HL-60/S4 treated with phorbol 12-myristate 13-acetate at 8.2 ng/mL for 4 days and 3 days (cell line): ENCODE measurements around the gene HBE1.
"Not testable (repeated sequence)": the region's sequence is repeated elsewhere in the genome, so short reads cannot be mapped to it uniquely, and the experiment has no call there.

ENCODE experiments used
- in situ Hi-C: fragments of 300-500 bp; cut with MboI; formaldehyde crosslinking; loops from 2 replicates; pipeline ENCODE4 v1.15.0; 2022; ENCODE audit warnings: low sequenced_read_pairs

The HBE1 gene

DNA sequence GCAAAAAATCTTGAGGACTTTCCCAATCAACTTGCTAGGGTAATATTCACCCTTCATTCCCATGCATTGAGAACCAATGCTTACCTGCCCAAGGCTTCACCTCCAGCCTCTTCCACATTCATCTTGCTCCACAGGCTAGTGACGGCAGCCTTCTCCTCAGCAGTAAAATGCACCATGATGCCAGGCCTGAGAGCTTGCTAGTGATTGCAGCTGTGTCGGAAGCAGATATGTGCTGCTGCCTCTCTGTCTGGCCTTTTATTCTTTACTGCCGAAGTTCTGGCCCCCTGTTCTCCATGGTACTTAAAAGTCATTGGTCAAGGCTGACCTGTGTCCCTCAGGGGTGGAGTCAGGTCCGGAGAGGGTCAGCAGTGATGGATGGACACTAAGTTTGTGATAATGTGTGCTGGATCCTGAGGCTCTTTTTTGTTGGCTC, at the start of gene HBE1:
Gene HBE1, minus strand, starts transcription at position 231 of the 433 bp plus-strand sequence. Its CDS starts 55 bp downstream, at position 176.
- in situ Hi-C loops = no loop called here

DNA sequence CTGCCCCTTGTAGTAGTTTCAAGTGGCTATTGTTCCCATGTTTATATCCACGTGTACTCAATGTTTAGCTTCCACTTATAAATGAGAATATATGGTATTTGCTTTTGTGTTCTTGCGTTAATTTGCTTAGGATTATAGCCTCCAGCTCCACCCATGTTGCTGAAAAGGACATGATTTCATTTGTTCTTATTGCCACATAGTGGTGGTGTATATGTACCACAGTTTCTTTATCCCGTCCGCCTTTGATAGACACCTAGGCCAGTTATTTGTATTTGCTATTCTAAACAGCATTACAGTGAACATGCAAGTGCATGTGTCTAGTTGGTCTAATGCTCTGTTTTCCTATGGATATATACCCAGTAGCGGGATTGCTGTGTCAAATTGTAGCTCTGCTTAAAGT, 47.5 kb upstream of the HBE1 start:
- in situ Hi-C loops = no loop called here

DNA sequence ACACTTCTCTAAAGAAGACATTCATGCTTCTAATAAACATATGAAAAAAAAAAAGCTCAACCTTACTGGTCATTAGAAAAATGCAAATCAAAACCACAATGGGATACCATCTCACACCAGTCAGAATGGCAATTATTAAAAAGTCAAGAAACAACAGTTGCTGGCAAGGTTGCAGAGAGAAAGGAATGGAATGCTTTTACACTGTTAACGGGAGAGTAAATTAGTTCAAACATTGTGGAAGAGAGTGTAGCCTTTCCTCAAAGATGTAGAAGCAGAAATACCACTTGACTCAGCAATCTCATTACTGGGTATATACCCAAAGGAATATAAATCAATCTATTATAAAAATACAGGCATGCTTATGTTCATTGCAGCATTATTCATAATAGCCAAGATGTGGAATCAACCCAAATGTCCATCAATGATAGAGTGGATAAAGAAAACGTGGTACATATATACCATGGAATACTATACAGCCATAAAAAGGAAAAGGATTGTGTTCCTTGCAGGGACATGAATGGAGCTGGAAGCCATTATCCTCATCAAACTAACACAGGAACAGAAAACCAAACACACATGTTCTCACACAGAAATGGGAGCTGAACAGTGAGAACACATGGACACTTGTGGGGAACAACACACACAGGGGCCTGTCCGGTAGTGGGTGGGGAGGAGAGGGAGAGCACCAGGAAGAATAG, 43.7 kb upstream of the HBE1 start:
- in situ Hi-C loops = not testable (repeated sequence)

DNA sequence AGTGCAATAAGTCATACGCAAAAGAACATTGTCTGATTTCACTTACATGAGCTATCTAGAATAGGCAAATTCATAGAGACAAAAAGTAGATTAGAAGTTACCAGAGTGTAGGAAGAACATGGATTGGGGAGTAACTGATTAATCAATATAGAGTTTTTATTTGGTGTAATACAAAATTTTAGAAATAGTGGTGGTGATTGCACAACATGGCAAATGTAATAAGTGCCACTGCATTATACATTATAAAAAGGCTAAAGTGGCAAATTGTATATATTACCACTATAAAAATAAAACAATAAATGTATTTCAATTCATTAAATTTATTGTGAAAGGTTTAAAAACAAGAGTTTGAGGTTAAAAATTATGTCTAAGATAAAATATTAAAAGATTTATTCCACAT, 40.7 kb upstream of the HBE1 start:
- in situ Hi-C loops = no loop called here

DNA sequence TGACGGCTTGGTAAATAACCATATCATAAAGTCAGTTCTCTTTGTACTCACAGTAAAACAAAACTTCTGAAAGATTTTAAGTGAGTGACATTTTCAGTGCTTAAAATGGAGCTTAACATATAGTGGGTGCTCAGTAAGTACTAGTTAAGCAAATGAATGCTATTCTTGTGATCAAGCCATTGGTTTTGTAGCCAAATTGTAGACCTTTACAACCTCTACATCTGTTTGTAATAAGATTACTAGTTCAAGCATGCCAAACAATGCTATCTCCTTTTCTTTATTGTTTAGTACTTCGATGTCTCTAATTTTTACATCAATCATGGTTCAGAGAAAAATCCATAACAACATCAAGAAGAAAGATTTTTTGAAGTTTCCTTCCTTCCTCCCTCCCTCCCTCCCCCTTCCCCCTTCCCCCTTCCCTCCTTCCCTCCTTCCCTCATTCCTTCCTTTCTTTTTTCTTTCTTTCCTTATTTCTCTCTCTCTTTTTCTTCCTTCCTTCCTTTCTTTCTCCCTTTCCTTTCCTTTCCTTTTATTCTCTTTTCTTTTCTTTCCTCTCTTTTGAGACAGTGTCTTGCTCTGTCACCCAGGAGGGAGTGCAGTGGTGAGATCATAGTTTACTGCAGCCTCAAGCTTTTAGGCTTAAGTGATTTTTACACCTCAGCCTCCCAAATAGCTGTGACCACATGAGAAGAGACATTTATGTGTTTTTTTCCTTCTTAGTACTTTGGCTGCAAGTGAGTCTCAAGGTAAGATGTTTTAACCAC, 37.7 kb upstream of the HBE1 start:
- in situ Hi-C loops = no loop called here

DNA sequence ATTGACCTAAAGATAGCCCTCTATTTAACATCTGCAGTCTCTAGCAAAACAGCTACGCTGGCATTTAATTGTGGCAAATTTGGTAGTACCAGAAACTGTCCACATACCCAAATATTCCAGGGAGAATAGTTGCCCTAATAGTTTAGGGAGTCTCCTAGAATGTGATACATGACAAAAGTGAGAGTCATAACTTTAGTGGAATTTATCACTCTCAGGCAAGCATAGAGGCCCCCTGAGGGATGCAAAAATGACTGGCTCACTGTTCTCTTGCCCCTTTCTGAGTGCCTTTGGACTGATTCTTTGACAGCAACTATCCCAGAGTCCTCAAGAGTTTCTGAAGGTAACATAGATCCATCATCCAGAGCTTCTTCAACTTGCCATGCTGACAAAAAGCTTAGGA, 34.3 kb upstream of the HBE1 start:
- in situ Hi-C loops = no loop called here

DNA sequence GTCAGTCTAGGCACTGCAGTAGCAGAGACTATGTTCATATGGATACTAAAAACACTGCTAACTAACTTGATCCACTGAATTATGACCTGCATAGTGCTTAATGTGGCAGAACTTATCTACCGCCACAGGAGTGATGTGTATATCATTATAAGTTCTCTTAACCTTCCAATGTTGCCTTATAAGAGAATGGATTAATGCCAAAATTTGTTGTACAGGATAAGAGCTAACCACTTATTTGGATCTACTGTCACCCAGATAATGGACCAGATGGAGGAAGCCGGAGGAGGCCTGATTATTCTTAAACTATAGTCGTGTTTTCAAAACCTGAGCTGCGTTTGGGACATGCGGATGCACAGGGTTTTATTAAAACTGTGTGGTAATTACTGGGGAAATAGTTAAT, 33.9 kb upstream of the HBE1 start:
- in situ Hi-C loops = no loop called here

DNA sequence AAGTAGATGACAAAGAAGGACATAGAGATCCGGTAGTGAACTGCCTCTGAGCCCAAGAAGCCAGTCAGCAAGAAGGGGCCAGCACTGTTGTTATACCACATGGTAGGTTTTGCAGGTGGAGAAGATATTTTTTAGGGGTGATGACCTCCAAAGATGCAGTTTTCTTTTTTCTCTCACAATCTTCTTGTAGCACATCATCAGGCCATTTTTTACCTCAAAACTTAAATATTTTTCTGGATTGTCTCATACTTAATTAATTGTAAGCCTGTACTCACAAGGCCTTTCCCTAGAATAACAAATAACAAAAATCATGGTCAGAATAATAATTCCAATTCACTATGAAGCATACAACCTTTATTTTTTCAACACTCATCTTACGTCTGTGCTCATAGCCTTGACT, 32.1 kb upstream of the HBE1 start, which contains the start of gene OR51B4:
Gene OR51B4, minus strand, starts transcription at position 101 of the 400 bp plus-strand sequence. Its CDS starts 0 bp downstream, at position 101.
- in situ Hi-C loops = no loop called here

DNA sequence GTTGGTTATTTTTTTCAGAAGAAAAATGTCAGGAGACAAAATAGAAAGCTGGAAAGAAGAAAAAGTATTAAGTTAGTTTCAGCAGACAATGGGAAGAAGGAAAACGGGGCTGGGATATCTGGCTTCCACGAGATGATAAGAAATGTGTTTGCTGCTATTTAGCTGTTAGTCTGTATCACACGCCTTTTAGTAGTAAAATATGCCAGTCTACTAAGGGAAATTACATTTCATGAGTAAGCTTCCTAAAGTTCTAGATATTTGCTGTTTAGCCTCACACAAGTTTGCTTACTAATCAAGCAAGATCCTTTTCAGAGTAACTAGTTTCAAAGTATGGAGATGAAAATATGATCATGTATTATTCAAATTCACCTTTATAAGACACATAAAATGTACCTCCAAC, 30.5 kb upstream of the HBE1 start:
- in situ Hi-C loops = no loop called here

DNA sequence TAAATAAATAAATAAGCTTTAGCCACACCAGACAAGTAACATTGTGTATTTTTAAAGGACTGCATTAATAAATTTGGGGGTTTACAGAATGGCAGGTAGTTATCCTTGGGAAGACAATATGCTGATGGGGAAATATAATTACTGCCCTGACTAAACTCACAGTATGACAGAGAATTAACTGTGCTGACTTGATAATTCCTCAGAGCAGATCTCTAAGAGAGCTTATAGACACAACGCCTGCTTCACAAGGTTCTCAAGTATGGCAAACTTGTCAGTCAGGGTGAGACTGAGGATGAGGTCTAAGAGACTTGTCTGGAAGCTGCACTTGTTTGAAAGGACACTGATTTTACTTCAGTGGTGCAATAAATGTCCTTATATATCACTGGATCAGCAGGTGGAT, 28.7 kb upstream of the HBE1 start:
- in situ Hi-C loops = no loop called here

DNA sequence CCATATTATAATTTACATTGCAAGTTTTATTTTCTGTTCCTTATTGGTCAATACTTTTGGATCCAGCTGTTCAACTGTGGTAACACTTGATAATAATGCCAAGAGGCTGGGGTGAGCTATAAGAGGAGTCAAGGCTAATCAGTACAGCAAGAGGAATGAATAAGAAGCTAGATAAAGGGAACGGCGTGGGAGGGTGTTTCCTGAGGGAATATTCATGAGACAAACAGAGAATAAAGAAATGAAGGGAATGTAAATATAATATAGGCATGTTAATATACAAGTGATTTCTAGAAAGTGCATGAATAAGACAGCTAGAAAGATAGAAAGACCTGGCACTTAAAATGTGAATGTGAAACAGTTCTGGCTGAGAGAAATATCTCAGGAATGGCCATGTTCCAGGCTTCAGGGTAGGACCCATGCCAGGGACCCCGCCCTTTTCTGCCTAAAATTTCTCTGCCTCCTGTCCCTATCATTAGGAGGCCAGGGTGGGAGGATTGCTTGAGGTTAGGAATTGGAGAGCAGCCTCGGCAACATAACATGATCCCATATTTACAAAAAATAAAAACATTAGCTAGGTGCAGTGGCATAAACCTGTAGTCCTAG, 28.1 kb upstream of the HBE1 start:
- in situ Hi-C loops = no loop called here

DNA sequence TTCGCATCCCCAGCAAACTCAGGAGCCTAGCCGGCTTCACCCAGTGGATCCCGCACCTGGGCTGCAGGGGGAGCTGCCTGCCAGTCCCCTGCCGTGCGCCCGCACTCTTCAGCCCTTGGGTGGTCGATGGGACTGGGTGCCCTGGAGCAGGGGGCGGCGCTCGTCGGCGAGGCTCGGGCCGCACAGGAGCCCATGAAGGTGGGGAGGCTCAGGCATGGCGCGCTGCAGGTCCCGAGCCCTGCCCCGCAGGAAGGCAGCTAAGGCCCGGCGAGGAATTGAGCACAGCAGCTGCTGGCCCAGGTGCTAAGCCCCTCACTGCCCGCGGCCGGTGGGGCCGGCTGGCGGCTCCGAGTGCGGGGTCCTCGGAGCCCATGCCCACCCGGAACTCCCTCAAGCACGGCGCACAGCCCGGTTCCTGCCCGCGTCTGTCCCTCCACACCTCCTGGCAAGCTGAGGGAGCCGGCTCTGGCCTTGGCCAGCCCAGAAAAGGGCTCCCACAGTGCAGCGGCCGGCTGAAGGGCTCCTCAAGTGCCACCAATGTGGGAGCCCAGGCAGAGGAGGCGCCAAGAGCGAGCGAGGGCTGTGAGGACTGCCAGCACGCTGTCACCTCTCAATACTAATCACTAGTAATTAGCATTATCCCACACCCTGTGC, 24.7 kb upstream of the HBE1 start:
- in situ Hi-C loops = not testable (repeated sequence)

DNA sequence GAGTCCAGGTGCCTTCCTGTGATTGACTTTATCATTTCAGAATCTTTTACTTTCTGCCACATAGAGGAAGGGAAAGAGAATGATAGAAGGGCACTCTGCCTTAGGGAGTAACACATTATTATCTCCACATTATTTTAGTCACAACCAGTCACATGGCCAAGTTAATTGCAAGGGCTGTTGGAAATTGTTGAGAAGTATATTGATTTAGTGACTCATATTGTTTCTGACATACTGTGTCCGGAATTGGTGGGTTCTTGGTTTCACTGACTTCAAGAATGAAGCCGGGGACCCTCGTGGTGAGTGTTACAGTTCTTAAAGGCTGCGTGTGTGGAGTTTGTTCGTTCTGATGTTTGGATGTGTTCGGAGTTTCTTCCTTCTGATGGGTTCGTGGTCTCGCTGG, 23.3 kb upstream of the HBE1 start:
- in situ Hi-C loops = no loop called here

DNA sequence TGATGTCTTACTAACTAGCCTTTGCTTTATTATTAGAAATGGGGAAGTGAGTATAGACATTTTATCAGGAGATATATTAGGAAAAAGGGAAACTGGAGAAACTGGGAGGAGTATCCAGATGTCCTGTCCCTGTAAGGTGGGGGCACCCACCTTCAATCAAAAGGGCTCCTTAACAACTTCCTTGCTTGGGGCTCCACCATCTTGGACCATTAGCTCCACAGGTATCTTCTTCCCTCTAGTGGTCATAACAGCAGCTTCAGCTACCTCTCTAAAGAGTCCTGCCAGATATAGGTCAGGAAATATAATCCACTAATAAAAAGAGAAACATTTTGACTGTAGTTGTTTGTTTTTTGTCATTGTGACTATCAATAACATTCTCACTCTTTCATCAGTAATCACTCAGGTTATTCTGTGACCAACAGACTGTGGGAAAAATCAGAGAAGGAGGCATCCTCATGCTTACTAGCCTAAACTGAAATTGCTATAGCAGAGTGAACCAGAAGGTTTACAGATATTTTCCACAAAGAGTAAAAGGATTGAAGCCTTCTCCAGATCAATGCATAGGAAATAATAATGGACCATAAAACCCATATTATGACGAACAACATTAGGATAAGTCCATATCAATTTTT, 21.6 kb upstream of the HBE1 start:
- in situ Hi-C loops = no loop called here

DNA sequence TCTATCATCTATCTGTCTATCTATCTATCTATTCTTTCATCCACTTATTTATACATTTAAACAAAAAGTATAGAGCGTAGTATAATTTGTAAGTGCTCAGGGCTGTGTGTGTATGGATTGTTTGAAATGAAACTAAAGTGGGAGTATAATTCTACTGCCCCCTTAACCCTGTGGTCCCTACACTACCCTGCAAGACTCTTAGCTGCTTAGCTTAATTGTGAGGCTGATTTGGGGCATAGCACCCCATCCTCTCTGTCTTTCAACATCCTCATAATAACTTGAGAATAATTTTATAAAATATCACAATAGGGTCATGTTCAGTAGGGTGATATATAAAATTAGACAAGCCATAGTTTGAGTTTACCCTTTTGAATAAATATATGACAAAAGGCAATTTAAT, 20.4 kb upstream of the HBE1 start:
- in situ Hi-C loops = no loop called here

DNA sequence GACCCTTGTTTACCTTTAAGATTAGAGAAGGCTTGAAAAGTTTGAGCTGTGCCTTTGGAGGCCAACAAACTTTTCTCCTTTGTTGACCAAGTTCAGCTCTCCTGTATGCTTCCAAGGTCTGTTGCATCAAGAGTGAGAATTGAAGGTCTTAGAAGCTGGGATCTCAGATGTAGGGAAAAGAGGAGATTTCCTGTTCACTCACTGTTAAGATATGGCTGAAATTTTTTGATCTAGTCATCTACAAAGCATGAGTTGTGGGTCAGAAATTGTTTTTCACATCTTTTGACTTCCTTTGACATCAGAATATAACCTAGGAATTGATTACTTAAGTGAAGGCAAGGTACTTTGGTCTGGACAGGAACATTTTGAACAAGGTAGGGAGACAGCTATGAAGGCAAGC, 20.0 kb upstream of the HBE1 start:
- in situ Hi-C loops = no loop called here

DNA sequence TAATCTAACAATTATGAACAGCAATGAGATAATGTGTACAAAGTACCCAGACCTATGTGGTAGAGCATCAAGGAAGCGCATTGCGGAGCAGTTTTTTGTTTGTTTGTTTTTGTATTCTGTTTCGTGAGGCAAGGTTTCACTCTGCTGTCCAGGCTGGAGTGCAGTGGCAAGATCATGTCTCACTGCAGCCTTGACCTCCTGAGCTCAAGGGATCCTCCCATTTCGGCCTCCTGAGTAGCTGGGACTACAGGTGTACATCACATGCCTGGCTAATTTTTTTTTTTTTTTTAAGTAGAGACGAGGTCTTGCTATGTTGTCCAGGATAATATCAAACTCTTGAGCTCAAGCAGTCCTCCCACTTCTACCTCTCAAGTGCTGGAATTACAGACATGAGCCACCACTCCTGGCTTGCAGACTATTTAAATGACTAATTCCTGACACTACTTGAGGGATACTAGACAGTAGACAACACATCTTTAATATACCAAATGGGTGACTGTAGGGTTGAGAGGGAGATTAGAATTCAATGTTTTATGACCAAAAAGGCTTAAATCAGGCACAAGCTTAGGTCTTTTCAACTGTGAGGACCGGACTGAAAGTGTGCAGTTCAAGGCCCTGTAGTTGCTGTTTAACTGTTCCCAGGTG, 19.3 kb upstream of the HBE1 start:
- in situ Hi-C loops = no loop called here

DNA sequence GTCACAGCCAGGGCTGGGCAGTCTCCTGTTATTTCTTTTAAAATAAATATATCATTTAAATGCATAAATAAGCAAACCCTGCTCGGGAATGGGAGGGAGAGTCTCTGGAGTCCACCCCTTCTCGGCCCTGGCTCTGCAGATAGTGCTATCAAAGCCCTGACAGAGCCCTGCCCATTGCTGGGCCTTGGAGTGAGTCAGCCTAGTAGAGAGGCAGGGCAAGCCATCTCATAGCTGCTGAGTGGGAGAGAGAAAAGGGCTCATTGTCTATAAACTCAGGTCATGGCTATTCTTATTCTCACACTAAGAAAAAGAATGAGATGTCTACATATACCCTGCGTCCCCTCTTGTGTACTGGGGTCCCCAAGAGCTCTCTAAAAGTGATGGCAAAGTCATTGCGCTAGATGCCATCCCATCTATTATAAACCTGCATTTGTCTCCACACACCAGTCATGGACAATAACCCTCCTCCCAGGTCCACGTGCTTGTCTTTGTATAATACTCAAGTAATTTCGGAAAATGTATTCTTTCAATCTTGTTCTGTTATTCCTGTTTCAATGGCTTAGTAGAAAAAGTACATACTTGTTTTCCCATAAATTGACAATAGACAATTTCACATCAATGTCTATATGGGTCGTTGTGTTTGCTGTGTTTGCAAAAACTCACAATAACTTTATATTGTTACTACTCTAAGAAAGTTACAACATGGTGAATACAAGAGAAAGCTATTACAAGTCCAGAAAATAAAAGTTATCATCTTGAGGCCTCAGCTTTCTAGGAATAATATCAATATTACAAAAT, 18.6 kb upstream of the HBE1 start:
- in situ Hi-C loops = no loop called here

DNA sequence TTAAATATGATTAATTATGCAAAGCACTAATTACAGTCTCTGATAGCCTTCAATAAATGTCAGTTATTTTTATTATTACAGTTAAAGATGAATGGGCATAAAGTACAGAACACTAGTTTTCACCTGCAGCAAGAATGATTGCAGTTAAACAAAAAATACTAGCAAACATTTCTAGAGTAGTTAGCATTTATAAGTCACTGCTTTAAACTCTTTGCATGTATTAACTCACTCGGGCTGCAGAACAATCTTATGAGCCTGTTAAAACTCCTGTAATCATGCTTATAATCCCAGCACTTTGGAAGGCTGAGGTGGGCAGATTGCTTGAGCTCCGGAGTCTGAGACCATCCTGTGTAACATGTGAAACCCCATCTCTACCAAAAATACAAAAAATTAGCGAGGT, 17.2 kb upstream of the HBE1 start:
- in situ Hi-C loops = no loop called here

DNA sequence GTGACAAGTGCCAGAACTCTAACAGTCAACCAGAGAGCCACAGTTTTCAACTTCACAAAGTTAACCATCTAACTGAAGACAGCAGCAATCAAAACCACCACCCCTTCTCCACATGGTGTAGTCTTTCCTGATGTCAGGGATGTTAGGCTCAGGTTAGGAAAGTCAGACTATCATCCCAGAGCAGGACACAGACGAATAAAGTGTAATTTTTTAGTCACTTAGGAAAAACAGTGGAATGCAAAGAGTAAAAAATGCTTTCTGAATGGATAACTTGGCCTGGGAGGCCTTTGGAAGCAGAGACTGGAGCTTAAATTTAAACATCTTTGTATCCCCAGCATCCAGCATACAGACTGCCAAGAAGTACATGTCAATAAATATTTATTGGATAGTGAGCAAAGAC, 16.6 kb upstream of the HBE1 start:
- in situ Hi-C loops = no loop called here
